ENCODE measurements around the gene FBXO41. TPM values are rescaled to one million over a fixed set of nuclear protein-coding genes. Genes with fewer than 3 reads are reported as not detected.

Gene FBXO41
- total and polyA plus RNA-seq, 2 donors (not counting 3 experiments of a cell fraction or from before 2014, with no cell fraction given), result 0.88 to 1.5 TPM

DNA sequence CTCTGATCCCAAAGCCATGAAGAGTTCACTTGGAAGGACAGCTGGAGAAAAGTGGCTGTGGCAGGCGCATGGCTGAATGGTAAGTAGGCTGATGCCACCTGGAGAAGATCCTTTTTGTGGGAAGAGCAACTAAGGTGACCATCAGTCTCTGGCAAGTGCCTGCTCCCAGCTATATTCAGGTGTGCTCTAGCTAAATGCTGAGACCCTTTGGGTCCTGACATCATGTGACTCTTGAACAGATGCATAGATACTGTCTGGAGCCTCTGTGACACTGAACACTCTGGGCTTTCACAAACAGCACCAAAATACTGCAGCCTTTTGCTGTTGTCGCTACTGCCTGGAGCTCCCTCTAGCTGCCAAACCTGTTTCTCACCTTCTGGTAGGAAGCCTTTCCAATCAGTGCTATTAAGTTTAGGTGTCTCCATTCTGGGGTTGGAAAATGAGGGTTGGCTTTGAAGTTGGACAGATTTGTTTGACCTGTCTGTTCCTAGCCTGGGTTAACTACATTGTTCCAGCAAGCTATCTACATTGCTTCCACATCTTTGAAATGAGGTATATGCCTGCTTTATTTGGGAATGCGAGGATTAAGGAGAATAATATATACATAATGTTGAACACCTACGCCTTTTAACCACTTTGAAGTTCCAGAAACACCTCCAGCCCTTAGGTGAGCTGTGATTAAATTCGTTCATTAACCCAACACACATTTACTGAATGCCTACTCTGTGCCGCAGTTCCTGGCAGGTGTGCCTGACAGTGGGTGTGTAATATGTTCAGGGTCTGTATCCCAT, 6.0 kb upstream of the FBXO41 start:
- DNase-seq (ENCODE audit: low read depth, low spot score), result peak; percentile 40
- Histone ChIP-seq H3K4me1 (ENCODE audit: control insufficient read depth, extremely low read depth, insufficient read depth, low read length) (no peaks in the 10 kb centered on the region), H3K9ac (replicated peaks; ENCODE audit: extremely low read depth, insufficient read depth, low read length) (no peak overlapping the region), H3K4me3 (replicated peaks in 1 of 3; ENCODE audit: insufficient read depth in 1 of 3, low read depth in 1 of 3, low read length in 3 of 3) (no peak overlapping the region), H3K27me3 (ENCODE audit: control insufficient read depth in 2 of 2, insufficient read depth in 2 of 2, low read length in 2 of 2) (peaks cover 50 to 89% of the 10 kb centered on the region in 2 experiments), H3K4me2 (ENCODE audit: insufficient read depth, low read length) (no peak overlapping the region), H3K79me2 (ENCODE audit: control insufficient read depth, insufficient read depth, low read length) (no peaks in the 10 kb centered on the region), H3K27ac (ENCODE audit: insufficient read depth, low read depth, low read length) (no peak overlapping the region), H3K9me1 (replicated peaks; ENCODE audit: control insufficient read depth, extremely low read depth, insufficient read depth, low read length) (no peaks in the 10 kb centered on the region), H3K9me3 (replicated peaks; ENCODE audit: control insufficient read depth, insufficient read depth, low read length) (no peaks in the 10 kb centered on the region), H2AFZ (ENCODE audit: low read depth, low read length) (no peak overlapping the region), H4K20me1 (replicated peaks; ENCODE audit: control insufficient read depth, extremely low read depth, insufficient read depth, low read length) (no peaks in the 10 kb centered on the region), H3K36me3 (ENCODE audit: control insufficient read depth in 2 of 2, extremely low read depth in 1 of 2, insufficient read depth in 2 of 2, low read length in 2 of 2) (no peaks in the 10 kb centered on the region)
- dilution Hi-C loops (cut with MboI; ENCODE audit: extremely low pct_ligation_motif_present, low sequenced_read_pairs) (no loop called here), intact Hi-C loops (cut with micrococcal nuclease) (no loop called here)
- TF ChIP-seq, protein P1, sequence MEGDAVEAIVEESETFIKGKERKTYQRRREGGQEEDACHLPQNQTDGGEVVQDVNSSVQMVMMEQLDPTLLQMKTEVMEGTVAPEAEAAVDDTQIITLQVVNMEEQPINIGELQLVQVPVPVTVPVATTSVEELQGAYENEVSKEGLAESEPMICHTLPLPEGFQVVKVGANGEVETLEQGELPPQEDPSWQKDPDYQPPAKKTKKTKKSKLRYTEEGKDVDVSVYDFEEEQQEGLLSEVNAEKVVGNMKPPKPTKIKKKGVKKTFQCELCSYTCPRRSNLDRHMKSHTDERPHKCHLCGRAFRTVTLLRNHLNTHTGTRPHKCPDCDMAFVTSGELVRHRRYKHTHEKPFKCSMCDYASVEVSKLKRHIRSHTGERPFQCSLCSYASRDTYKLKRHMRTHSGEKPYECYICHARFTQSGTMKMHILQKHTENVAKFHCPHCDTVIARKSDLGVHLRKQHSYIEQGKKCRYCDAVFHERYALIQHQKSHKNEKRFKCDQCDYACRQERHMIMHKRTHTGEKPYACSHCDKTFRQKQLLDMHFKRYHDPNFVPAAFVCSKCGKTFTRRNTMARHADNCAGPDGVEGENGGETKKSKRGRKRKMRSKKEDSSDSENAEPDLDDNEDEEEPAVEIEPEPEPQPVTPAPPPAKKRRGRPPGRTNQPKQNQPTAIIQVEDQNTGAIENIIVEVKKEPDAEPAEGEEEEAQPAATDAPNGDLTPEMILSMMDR (IDR thresholded peaks at IDR 0.05; ENCODE audit: extremely low read depth in 1 of 2, insufficient read depth in 1 of 2, low read depth in 1 of 2, low read length in 2 of 2), result peak; percentile 64 to 73
- TF ChIP-seq EZH2 (IDR thresholded peaks at IDR 0.05; ENCODE audit: borderline replicate concordance, low read depth, low read length, severe bottlenecking), result no peak
- FAIRE-seq, result peak; percentile 74
- POLR2A ChIA-PET, result no interaction called here
- CTCF ChIA-PET, result interaction anchor here (0.8 to 2.4 kb wide), 8 partner anchors 10 to 397 kb away, joined by 3 to 8 read pairs (median 4); partner anchors contain the start of gene CCT7
- no TSS peak for BruUV-seq (replicated peaks)

DNA sequence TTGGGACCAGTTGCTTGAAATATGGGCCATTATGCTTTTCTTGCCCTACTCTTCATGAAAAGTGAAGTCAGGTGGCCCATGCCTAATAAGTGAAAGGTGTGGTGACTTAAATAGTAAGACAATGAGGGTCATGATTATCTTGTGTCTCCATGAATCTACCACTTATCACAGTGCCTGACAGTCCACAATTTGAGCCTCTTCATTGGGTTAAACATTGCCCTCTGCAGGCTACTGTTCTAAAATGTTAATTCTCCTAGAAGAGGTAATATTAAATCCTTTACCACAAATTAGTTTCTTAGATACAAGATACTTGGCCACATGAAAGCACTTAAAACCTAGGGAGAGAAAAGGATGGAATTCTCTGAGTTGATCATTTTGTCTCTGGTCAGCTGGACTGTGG, 5.0 kb upstream of the FBXO41 start:
- Histone ChIP-seq H3K4me1 (ENCODE audit: control insufficient read depth, extremely low read depth, insufficient read depth, low read length) (no peaks in the 10 kb centered on the region), H3K9me3 (replicated peaks; ENCODE audit: control insufficient read depth, insufficient read depth, low read length) (no peaks in the 10 kb centered on the region), H3K9me1 (replicated peaks; ENCODE audit: control insufficient read depth, extremely low read depth, insufficient read depth, low read length) (no peaks in the 10 kb centered on the region), H3K36me3 (ENCODE audit: control insufficient read depth in 2 of 2, extremely low read depth in 1 of 2, insufficient read depth in 2 of 2, low read length in 2 of 2) (no peaks in the 10 kb centered on the region), H2AFZ (ENCODE audit: low read depth, low read length) (no peak overlapping the region), H3K9ac (replicated peaks; ENCODE audit: extremely low read depth, insufficient read depth, low read length) (no peak overlapping the region), H3K27ac (ENCODE audit: insufficient read depth, low read depth, low read length) (no peak overlapping the region), H3K4me2 (ENCODE audit: insufficient read depth, low read length) (no peak overlapping the region), H3K4me3 (replicated peaks in 1 of 3; ENCODE audit: insufficient read depth in 1 of 3, low read depth in 1 of 3, low read length in 3 of 3) (no peak overlapping the region), H3K79me2 (ENCODE audit: control insufficient read depth, insufficient read depth, low read length) (no peaks in the 10 kb centered on the region), H3K27me3 (ENCODE audit: control insufficient read depth in 2 of 2, insufficient read depth in 2 of 2, low read length in 2 of 2) (peaks cover 48 to 85% of the 10 kb centered on the region in 2 experiments), H4K20me1 (replicated peaks; ENCODE audit: control insufficient read depth, extremely low read depth, insufficient read depth, low read length) (no peaks in the 10 kb centered on the region)
- no peak for TF ChIP-seq EZH2 (IDR thresholded peaks at IDR 0.05; ENCODE audit: borderline replicate concordance, low read depth, low read length, severe bottlenecking)
- TF ChIP-seq JUN (IDR thresholded peaks at IDR 0.05; ENCODE audit: borderline replicate concordance, insufficient read depth, insufficient read length, low read depth), result no peak
- no peak for TF ChIP-seq MYC (IDR thresholded peaks at IDR 0.05; ENCODE audit: low read depth, low read length)
- no peak for TF ChIP-seq GATA2 (IDR thresholded peaks at IDR 0.05; ENCODE audit: insufficient read depth, insufficient read length, low read depth, low read length)
- TF ChIP-seq POLR2AphosphoS5 (IDR thresholded peaks at IDR 0.05; ENCODE audit: insufficient read depth, low read depth, low read length), result no peak
- TF ChIP-seq, protein P1 (IDR thresholded peaks at IDR 0.05; ENCODE audit: extremely low read depth in 1 of 2, insufficient read depth in 1 of 2, low read depth in 1 of 2, low read length in 2 of 2), result no peak
- no peak for TF ChIP-seq FOS (IDR thresholded peaks at IDR 0.05; ENCODE audit: borderline replicate concordance, insufficient read depth, low read length)
- TF ChIP-seq, protein P2, sequence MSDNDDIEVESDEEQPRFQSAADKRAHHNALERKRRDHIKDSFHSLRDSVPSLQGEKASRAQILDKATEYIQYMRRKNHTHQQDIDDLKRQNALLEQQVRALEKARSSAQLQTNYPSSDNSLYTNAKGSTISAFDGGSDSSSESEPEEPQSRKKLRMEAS (IDR thresholded peaks at IDR 0.05; ENCODE audit: insufficient read depth, insufficient read length), result no peak
- TF ChIP-seq POLR2A (IDR thresholded peaks at IDR 0.05; ENCODE audit: low read depth, low read length), result no peak
- ChIA-PET POLR2A (no interaction called here), CTCF (interaction anchor here (1.1 kb wide), 1 partner anchor 32 kb away, joined by 3 read pairs; no protein-coding TSS in a partner anchor)
- intact Hi-C loops (cut with micrococcal nuclease), result no loop called here
- dilution Hi-C loops (cut with MboI; ENCODE audit: extremely low pct_ligation_motif_present, low sequenced_read_pairs), result no loop called here
- no TSS peak for BruUV-seq (replicated peaks)
- DNase-seq (ENCODE audit: low read depth, low spot score) (no peak), FAIRE-seq (no peak)
